GM10248 (cell line): Measurements from ENCODE around the gene C10orf90.

ENCODE experiments used
- CTCF ChIA-PET: fragments of 300-600 bp; sonication (Branson Sonifier 250); formaldehyde crosslinking; extraction: SDS; loops from one replicate; lab custom pipeline; 2021; ENCODE audit warnings: antibody characterized with exemption; lab: Yijun Ruan, JAX
- POLR2A ChIA-PET: fragments of 350-650 bp; sonication (Branson Sonifier 250); formaldehyde crosslinking; extraction: SDS; loops from one replicate; lab custom pipeline; 2020; ENCODE audit warnings: antibody characterized with exemption; lab: Yijun Ruan, JAX
- DNase-seq: peaks from one replicate; pipeline ENCODE4 v3.0.0; 2012; ENCODE audit errors: extremely low spot score
- TF ChIP-seq, protein P1 (sequence below): IDR thresholded peaks from 2 replicates; pipeline ENCODE4 v1.5.1; 2012; ENCODE audit warnings: mild to moderate bottlenecking, low read depth; ENCODE audit errors: extremely low read depth, missing control alignments, control extremely low read depth

Gene C10orf90

DNA sequence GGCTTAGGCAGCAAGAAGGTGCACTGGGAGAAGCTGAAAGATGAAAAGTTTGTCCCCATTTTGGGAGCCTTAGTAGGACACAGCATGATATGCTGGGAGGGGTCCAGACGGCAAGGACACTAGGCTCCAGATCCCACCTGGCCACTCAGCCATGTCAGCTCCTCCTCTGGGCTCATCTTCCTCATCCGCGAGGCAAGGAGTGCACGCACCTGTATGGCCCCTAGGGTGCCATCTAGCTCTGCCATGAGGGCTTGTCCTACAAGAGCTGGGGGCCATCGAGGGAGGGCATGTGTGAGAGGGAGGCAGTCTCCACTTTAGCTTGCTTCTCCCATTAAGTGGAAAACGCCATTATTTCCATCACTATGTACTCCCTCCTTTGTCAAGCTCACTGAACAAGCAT is 146.0 kb downstream of the C10orf90 start:
- TF ChIP-seq, protein P1, sequence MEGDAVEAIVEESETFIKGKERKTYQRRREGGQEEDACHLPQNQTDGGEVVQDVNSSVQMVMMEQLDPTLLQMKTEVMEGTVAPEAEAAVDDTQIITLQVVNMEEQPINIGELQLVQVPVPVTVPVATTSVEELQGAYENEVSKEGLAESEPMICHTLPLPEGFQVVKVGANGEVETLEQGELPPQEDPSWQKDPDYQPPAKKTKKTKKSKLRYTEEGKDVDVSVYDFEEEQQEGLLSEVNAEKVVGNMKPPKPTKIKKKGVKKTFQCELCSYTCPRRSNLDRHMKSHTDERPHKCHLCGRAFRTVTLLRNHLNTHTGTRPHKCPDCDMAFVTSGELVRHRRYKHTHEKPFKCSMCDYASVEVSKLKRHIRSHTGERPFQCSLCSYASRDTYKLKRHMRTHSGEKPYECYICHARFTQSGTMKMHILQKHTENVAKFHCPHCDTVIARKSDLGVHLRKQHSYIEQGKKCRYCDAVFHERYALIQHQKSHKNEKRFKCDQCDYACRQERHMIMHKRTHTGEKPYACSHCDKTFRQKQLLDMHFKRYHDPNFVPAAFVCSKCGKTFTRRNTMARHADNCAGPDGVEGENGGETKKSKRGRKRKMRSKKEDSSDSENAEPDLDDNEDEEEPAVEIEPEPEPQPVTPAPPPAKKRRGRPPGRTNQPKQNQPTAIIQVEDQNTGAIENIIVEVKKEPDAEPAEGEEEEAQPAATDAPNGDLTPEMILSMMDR: no peak
- CTCF ChIA-PET: interaction anchor here (0.9 kb wide), 1 partner anchor 9 kb away, joined by 5 read pairs; no protein-coding TSS in a partner anchor

DNA sequence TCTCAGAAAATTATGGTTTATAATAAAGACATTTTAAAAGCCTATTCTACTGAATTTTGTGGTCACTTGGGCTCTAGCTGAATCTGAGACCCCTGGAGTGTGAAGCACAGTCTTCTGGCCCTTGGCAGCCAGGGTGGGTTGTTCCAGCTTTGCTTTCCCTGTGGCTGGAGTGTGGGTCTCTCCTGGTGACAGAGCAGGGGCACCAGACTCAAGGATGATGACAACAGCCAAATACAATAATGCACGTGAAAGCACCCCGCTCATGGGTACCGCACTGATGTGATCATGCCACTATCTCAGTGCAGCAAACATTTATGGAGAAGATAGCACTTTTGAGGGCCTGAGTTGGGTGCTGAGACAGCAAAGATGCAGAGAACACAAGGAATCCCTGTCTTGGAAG is 147.4 kb downstream of the C10orf90 start:
- no peak for DNase-seq
- ChIA-PET CTCF (no interaction called here), POLR2A (no interaction called here)
- TF ChIP-seq, protein P1: no peak

More for the DNA sequence above, 146.0 kb downstream of the C10orf90 start:
- POLR2A ChIA-PET: no interaction called here
- DNase-seq: no peak

DNA sequence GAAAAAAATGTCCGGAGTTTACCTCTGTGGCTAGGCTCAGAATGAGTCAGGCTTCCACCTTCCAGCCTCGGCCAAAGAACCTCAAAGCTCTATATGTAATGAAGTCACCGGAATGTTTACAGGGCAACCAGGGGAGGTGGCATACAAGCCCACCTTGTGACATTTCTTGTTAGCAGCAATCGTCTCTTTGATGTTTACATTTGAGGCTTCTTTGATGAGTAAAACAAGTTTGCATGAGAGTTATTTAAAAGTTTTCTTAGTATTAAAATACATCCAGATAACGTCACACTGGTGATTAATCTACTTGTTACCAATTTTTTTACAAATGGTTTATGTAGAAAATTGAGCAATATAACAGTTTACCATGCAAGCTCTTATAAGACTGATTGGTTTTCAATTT is 149.1 kb downstream of the C10orf90 start:
- CTCF ChIA-PET: no interaction called here
- TF ChIP-seq, protein P1: no peak
- POLR2A ChIA-PET: no interaction called here
- DNase-seq: no peak

DNA sequence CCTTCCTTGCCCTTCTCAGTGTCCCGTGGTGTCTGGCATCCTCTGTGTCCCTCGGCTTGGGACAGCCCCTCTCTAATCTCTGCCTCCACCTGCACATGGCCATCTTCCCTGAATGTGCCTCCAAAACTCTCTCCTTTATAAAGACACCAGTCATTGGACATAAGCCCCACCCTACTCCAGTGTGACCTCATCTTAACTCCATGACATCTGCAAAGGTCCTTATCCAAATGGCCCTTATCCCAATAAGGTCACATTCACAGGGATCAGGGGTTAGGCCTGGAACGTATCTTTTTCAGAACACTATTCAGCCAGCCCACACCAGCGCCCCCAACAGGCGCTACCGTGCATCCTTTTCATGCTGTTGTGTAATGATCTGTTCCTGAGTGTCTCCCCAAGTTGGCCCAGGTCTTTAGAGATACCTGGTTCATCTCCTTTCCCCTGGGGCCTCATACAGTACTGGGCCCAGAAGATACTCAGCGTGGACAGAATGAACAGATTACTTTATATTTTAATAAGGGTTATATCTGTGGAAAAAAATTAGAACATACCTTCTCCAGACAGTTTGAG is 149.7 kb downstream of the C10orf90 start:
- ChIA-PET CTCF (no interaction called here), POLR2A (no interaction called here)
- TF ChIP-seq, protein P1: no peak
- no peak for DNase-seq

DNA sequence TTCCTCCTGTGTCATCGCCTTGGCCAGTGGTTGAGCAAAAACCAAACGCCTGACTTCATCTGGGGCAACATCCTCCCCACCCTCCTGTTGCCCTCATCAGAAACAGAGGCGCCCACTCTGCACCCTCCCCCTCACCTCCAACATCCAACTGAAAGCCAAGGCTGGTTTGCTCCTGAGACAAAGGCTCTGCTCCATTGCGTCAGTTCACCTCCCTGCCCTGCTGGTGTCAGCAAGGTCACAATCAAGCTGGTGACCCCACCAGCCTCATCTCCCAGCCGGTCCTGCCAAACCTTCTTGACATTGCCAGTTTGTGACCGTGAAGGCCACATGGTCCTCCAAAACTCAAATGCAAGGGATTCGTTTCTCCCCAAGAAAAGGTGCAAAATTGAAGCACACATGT is 150.5 kb downstream of the C10orf90 start:
- DNase-seq: no peak
- ChIA-PET CTCF (no interaction called here), POLR2A (no interaction called here)
- TF ChIP-seq, protein P1: no peak

DNA sequence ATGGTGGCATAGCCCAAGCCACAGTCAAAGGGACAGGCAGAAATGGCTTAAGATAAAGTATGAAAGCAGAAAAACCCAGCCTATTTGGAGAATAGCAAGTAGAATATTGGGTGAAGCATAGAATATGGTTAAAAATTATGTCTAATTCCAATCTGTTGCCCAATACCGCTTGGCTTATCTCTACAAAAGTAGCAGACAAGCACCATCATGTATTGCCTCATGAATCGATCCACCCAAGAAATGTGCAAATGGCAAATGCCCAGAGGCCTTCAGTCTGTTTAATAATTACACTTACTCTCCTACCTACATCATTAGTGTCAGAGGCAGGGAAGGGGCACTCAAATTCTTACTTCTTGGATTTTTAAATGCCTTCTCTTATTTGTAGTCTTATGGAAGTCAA is 151.3 kb downstream of the C10orf90 start:
- DNase-seq: no peak
- CTCF ChIA-PET: no interaction called here
- TF ChIP-seq, protein P1: no peak
- POLR2A ChIA-PET: no interaction called here
